Stomach (tissue), 9 donors: ENCODE data around the gene B4GALNT3. TPM values are rescaled to one million over a fixed set of nuclear protein-coding genes. Genes with fewer than 3 reads are reported as not detected.
A peak's percentile ranks its signal among the peaks of the same experiment; 100 is the strongest.

Source experiments
- DNase-seq, 2 donors: peaks; one replicate each; pipeline versions ENCODE4 v3.0.0 to v3.0.0-alpha.2; 2013 to 2019
- H3K27ac ChIP-seq, 5 donors: fragments of 200-600 bp in 4 of 5; sonication (generic) in 4 of 5; one replicate each; pipeline ENCODE4 v1.5.1; 2013 to 2019; ENCODE audit warnings: mild to moderate bottlenecking in 1 of 5, moderate library complexity in 1 of 5
- H3K27me3 ChIP-seq, 3 donors: fragments of 200-600 bp; sonication (generic); one replicate each; pipeline ENCODE4 v1.5.1; 2017 to 2019; ENCODE audit warnings: mixed run types in 1 of 3
- H3K36me3 ChIP-seq, 4 donors: fragments of 200-600 bp; sonication (generic); 1 replicate in 3 of 4; 2 replicates in 1 of 4; pipeline ENCODE4 v1.5.1; 2016 to 2019
- H3K4me1 ChIP-seq, 4 donors: fragments of 200-600 bp; sonication (generic); one replicate each; pipeline ENCODE4 v1.5.1; 2016 to 2019
- H3K4me3 ChIP-seq, 4 donors: fragments of 200-600 bp; sonication (generic) in 3 of 4; one replicate each; pipeline ENCODE4 v1.5.1; 2016 to 2019; ENCODE audit warnings: mild to moderate bottlenecking in 1 of 4
- H3K9me3 ChIP-seq, 4 donors: fragments of 200-600 bp; sonication (generic); one replicate each; pipeline ENCODE4 v1.5.1; 2016 to 2019
- CTCF ChIP-seq, 7 experiments: fragments of 450-650 bp in 4 of 7; fragments of 200-600 bp in 3 of 7; sonication (generic) in 3 of 7; IDR thresholded peaks; one replicate each; pipeline ENCODE4 v1.5.1; 2016 to 2019; ENCODE audit warnings: antibody characterized with exemption in 7 of 7, control low read depth in 2 of 7, mild to moderate bottlenecking in 1 of 7
- EP300 ChIP-seq: sonication (generic); formaldehyde crosslinking; IDR thresholded peaks from one replicate; pipeline ENCODE4 v1.6.1; 2017; ENCODE audit warnings: antibody characterized with exemption
- POLR2A ChIP-seq, 4 donors: fragments of 450-650 bp; IDR thresholded peaks; one replicate each; pipeline ENCODE4 v1.6.1; 2016; ENCODE audit warnings: antibody characterized with exemption in 4 of 4, control low read depth in 2 of 4, mild to moderate bottlenecking in 1 of 4, moderate library complexity in 1 of 4
- POLR2AphosphoS5 ChIP-seq, 3 donors: sonication (generic); formaldehyde crosslinking; IDR thresholded peaks; one replicate each; pipeline ENCODE4 v1.6.1; 2016; ENCODE audit warnings: antibody characterized with exemption in 3 of 3
- WGBS, 5 donors: extraction: QIAGEN DNeasy Blood & Tissue Kit in 3 of 5; methylation state at CpG; one replicate each; pipeline versions ENCODE4 v1.1.5 to v1.1.7; 2013 to 2018; 5-methylcytosine and 5-hydroxymethylcytosine counted together
- intact Hi-C: fragments of 100-400 bp; cut with DNase I; formaldehyde crosslinking; loops from one replicate; pipeline ENCODE4 v1.15.1; 2023; ENCODE audit warnings: low total_unique reads
- polyA plus RNA-seq, 3 donors: library from polyadenylated mRNA; stranded (reverse); fragments of 200-250 nt; gene quantifications; one replicate each; pipeline ENCODE4 v1.2.3, GENCODE V29; 2013
- total RNA-seq, 5 donors: library from RNA; depleted of rRNA; stranded (reverse); fragments of >200 nt; gene quantifications; one replicate each; pipeline versions ENCODE4 v1.1.0 to v1.2.3, GENCODE V29; 2014 to 2016
- donor health status: healthy with polysubstance abuse.
- donor health status: Bipolar disorder and iron deficiency.
- donor health status: healthy.

B4GALNT3 gene
- total and polyA plus RNA-seq, 8 donors = 20.8 to 332 (median 71.0) TPM

DNA sequence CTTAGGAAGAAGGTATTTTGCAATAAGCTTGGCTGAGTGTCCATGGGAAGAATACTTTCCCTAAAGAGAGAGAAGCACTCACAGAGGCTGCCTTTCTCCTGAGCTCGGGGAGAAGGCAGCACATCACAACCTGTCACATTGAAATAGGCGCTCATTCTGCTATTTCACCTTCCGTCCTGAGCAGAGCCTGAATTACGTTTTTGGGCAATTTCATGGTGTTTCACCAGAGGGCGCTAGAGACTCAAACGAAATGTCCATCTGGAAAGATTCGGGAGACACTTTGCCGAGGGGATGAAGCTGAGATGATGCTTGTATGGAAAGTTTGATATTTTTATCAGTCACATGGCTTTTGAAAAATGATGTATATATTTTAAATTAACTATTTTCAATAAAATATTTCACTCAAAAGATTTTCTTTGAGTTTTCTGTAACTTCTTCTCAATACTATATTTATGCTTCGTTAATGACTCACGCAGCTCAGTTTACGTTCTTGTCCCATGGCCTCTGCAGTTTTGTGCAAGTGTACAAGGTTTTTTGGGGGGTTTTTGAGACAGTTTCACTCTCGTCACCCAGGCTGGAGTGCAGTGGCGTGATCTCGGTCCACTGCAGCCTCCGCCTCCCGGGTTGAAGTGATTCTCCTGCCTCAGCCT, 17.4 kb upstream of the B4GALNT3 start:
- Histone ChIP-seq H3K4me3 (no peak overlapping the region), H3K4me1 (no peaks in the 10 kb centered on the region), H3K27me3 (no peaks in the 10 kb centered on the region), H3K9me3 (no peaks in the 10 kb centered on the region), H3K27ac (no peak overlapping the region), H3K36me3 (peaks cover 0 to 43% (median 31%) of the 10 kb centered on the region in 4 donors)
- DNase-seq = peak; percentile 69 to 76
- TF ChIP-seq POLR2AphosphoS5 (IDR thresholded peaks at IDR 0.05) = no peak
- TF ChIP-seq CTCF (IDR thresholded peaks at IDR 0.05) = peak in 5 of 7 experiments; percentile 63 to 78 (median 71)
- TF ChIP-seq EP300 = no peak
- intact Hi-C loops = loop anchor here (5.0 kb wide), 1 partner anchor 105 kb away; no protein-coding TSS in a partner anchor
- WGBS, 5 donors = 51 to 60% (median 55%) methylated on average over 16 of the region's 16 CpGs

GRCh38 chr12:447141-447540, 12.6 kb upstream of the B4GALNT3 start:
- Histone ChIP-seq H3K36me3 (no peaks in the 10 kb centered on the region), H3K9me3 (no peaks in the 10 kb centered on the region), H3K4me3 (no peak overlapping the region), H3K27ac (no peak overlapping the region), H3K4me1 (peaks cover 18 to 30% (median 23%) of the 10 kb centered on the region in 4 donors), H3K27me3 (peaks cover 0 to 16% (median 0%) of the 10 kb centered on the region in 3 donors)
- intact Hi-C loops = no loop called here
- TF ChIP-seq EP300 = no peak
- WGBS, 5 donors = 91 to 100% (median 95%) methylated on average over 1 of the region's 1 CpG
- DNase-seq = no peak

- Histone ChIP-seq H3K9me3 (no peaks in the 10 kb centered on the region), H3K4me1 (peaks cover 18 to 35% (median 26%) of the 10 kb centered on the region in 4 donors), H3K27me3 (peaks cover 0 to 16% (median 0%) of the 10 kb centered on the region in 3 donors), H3K27ac (peak overlapping the region in 3 of 5 donors; percentile 70 to 80 (median 75)), H3K4me3 (no peak overlapping the region), H3K36me3 (no peaks in the 10 kb centered on the region)
- DNase-seq = peak in 1 of 2 donors; percentile 5
- 42 to 65% (median 56%) methylated on average over 4 of the region's 4 CpGs for WGBS, 5 donors
- TF ChIP-seq POLR2AphosphoS5 (IDR thresholded peaks at IDR 0.05) (no peak), POLR2A (IDR thresholded peaks at IDR 0.05) (no peak), CTCF (IDR thresholded peaks at IDR 0.05) (no peak), EP300 (no peak)
- intact Hi-C loops = no loop called here
Observed at GRCh38 chr12:449203-449602, 10.5 kb upstream of the B4GALNT3 start.

DNA sequence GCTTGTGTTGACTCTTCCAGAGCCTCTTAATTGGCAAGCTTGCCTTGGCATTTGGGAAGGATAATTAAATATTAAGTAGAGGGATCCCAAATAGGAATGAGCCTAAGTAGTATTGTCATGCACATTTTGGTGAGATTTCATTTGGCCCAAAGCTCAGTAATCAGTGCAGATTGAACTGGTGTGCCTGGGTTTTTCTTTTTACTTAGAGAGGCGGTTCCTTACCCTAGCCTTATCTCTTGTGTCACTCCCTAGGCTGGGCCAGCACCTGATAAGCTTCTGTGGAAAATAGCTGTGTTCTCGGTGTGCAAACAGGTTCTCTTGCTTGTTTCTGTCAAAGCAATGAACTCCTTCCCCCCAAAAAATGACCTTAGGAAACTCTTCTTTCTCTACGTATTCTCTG, 9.3 kb upstream of the B4GALNT3 start:
- TF ChIP-seq EP300 (no peak), POLR2A (IDR thresholded peaks at IDR 0.05) (no peak), POLR2AphosphoS5 (IDR thresholded peaks at IDR 0.05) (peak in 2 of 3 donors; percentile 51 to 69)
- H3K36me3 ChIP-seq = no peaks in the 10 kb centered on the region
- H3K4me1 ChIP-seq = peaks cover 18 to 35% (median 26%) of the 10 kb centered on the region in 4 donors
- peak overlapping the region in 4 of 5 donors; percentile 54 to 80 (median 72) for H3K27ac ChIP-seq
- DNase-seq = peak; percentile 74 to 80
- peaks cover 0 to 16% (median 0%) of the 10 kb centered on the region in 3 donors for H3K27me3 ChIP-seq
- H3K4me3 ChIP-seq = no peak overlapping the region
- H3K9me3 ChIP-seq = no peaks in the 10 kb centered on the region
- WGBS, 5 donors = 27 to 52% (median 45%) methylated on average over 3 of the region's 3 CpGs
- intact Hi-C loops = no loop called here

GRCh38 chr12:452667-453210, 7.0 kb upstream of the B4GALNT3 start:
- TF ChIP-seq CTCF (IDR thresholded peaks at IDR 0.05) = peak in 1 of 7 experiments; percentile 6
- TF ChIP-seq POLR2A (IDR thresholded peaks at IDR 0.05) = no peak
- Histone ChIP-seq H3K36me3 (no peaks in the 10 kb centered on the region), H3K9me3 (no peaks in the 10 kb centered on the region), H3K4me1 (peaks cover 18 to 35% (median 26%) of the 10 kb centered on the region in 4 donors), H3K27me3 (peaks cover 0 to 18% (median 0%) of the 10 kb centered on the region in 3 donors), H3K27ac (peak overlapping the region in 1 of 5 donors; percentile 41), H3K4me3 (no peak overlapping the region)
- 45 to 72% (median 59%) methylated on average over 10 to 17 of the region's 25 CpGs for WGBS, 5 donors
- intact Hi-C loops = no loop called here
- DNase-seq = peak; percentile 36 to 41
